Measurements from ENCODE around the gene CKAP4. TPM values are rescaled to one million over a fixed set of nuclear protein-coding genes. Genes with fewer than 3 reads are reported as not detected.

CKAP4 gene
- total RNA-seq, 1 experiment from 2014 or later, result 62.4 TPM

DNA sequence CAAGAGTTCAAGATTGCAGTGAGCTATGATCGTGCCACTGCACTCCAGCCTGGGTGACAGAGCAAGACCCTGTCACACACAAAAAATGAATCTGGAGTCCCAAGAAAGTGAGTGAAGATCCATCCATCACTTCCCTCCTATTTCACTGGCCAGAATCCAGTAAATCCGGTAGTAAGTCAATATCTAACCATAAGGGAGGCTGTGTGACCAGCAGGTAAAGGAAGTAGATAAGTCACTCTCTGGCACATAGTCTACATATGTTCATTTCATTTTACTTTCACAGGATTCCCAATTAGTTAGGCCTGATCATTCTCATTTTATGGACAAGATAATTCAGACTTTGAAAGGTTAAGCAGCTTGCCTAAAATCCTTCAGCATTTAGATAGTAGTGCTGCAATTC is 42.8 kb upstream of the CKAP4 start:
- H3K18ac ChIP-seq (ENCODE audit: insufficient read length, low read depth, low read length), result no peak overlapping the region
- no peaks in the 10 kb centered on the region for H3K27me3 ChIP-seq (ENCODE audit: insufficient read depth, low read length)
- no peak overlapping the region for H2BK20ac ChIP-seq (ENCODE audit: low read depth, low read length, poor library complexity, severe bottlenecking)
- no peak overlapping the region for H3K27ac ChIP-seq (ENCODE audit: insufficient read length, low read depth, low read length)
- no peak overlapping the region for H3K9ac ChIP-seq (ENCODE audit: extremely low read depth, insufficient read length, low read length)
- H3K79me1 ChIP-seq (ENCODE audit: insufficient read depth, low read depth, low read length, poor library complexity, severe bottlenecking), result no peaks in the 10 kb centered on the region
- no peak overlapping the region for H3K56ac ChIP-seq (ENCODE audit: insufficient read length, low read depth, low read length)
- no peak overlapping the region for H3K23ac ChIP-seq (ENCODE audit: insufficient read length, low read depth, low read length)
- H3K79me2 ChIP-seq (ENCODE audit: insufficient read depth, low read length), result no peaks in the 10 kb centered on the region
- no peaks in the 10 kb centered on the region for H3K9me3 ChIP-seq (ENCODE audit: control insufficient read depth, low read depth, low read length)
- no peak overlapping the region for H4K91ac ChIP-seq (ENCODE audit: insufficient read length, low read depth, low read length)
- H3K14ac ChIP-seq (ENCODE audit: insufficient read depth, low read length), result no peak overlapping the region
- no peak overlapping the region for H3T11ph ChIP-seq (ENCODE audit: low read length)
- no peak overlapping the region for H2AFZ ChIP-seq (ENCODE audit: low read length)
- no peaks in the 10 kb centered on the region for H3K36me3 Mint-ChIP-seq (ENCODE audit: insufficient read depth in 1 of 3, low read depth in 3 of 3)
- TF ChIP-seq, protein P1, sequence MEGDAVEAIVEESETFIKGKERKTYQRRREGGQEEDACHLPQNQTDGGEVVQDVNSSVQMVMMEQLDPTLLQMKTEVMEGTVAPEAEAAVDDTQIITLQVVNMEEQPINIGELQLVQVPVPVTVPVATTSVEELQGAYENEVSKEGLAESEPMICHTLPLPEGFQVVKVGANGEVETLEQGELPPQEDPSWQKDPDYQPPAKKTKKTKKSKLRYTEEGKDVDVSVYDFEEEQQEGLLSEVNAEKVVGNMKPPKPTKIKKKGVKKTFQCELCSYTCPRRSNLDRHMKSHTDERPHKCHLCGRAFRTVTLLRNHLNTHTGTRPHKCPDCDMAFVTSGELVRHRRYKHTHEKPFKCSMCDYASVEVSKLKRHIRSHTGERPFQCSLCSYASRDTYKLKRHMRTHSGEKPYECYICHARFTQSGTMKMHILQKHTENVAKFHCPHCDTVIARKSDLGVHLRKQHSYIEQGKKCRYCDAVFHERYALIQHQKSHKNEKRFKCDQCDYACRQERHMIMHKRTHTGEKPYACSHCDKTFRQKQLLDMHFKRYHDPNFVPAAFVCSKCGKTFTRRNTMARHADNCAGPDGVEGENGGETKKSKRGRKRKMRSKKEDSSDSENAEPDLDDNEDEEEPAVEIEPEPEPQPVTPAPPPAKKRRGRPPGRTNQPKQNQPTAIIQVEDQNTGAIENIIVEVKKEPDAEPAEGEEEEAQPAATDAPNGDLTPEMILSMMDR (conservative IDR thresholded peaks at IDR 0.05), result no peak
- no peak overlapping the region for H3K4me3 Mint-ChIP-seq
- no peak overlapping the region for H2AK5ac ChIP-seq (ENCODE audit: insufficient read length, low read length)
- no peak for DNase-seq
- H2BK120ac ChIP-seq (ENCODE audit: low read depth, low read length, poor library complexity, severe bottlenecking), result no peak overlapping the region
- H3K4ac ChIP-seq (ENCODE audit: low read depth, low read length), result no peak overlapping the region
- no peak overlapping the region for H4K8ac ChIP-seq (replicated peaks; ENCODE audit: insufficient read length, low read depth, low read length)
- no peak overlapping the region for H3K4me2 ChIP-seq (ENCODE audit: insufficient read depth, insufficient read length, low read length)
- H2BK12ac ChIP-seq (ENCODE audit: insufficient read length, low read depth, low read length), result no peak overlapping the region
- H2BK5ac ChIP-seq (ENCODE audit: insufficient read length, low read length), result no peak overlapping the region
- H3K27ac Mint-ChIP-seq, result no peak overlapping the region
- H4K20me1 ChIP-seq (ENCODE audit: control insufficient read depth, insufficient read depth, insufficient read length), result no peaks in the 10 kb centered on the region
- H3K9me3 Mint-ChIP-seq, result no peaks in the 10 kb centered on the region; a peak in 1 of 5 replicates
- H2BK15ac ChIP-seq (ENCODE audit: low read depth, low read length), result no peak overlapping the region
- H3K4me1 Mint-ChIP-seq, result no peaks in the 10 kb centered on the region
- H4K5ac ChIP-seq (ENCODE audit: insufficient read length, low read depth, low read length), result no peak overlapping the region
- H3K27me3 Mint-ChIP-seq (ENCODE audit: low read depth), result no peaks in the 10 kb centered on the region; the same call in 1 of the 2 replicates
- no CpG with 5 or more reads among the region's 2 CpGs for WGBS (ENCODE audit: extremely low coverage, insufficient read length, low lambda C conversion rate)
- no peaks in the 10 kb centered on the region for H3K23me2 ChIP-seq (ENCODE audit: insufficient read length, low read depth, low read length, poor library complexity, severe bottlenecking)
- H3K4me1 ChIP-seq (ENCODE audit: insufficient read depth, low read length), result no peaks in the 10 kb centered on the region

Measured in H9 (cell line).